Liver (tissue), 2 donors: ENCODE data around the gene SLX9.

Experiments used
- CTCF ChIP-seq: fragments of 150-350 bp; IDR thresholded peaks from 2 replicates; pipeline ENCODE4 v1.5.1; 2017; ENCODE audit warnings: improper control_type of control experiment, low read depth, low read length; ENCODE audit not compliant: missing input control
- YY1 ChIP-seq: IDR thresholded peaks from 2 replicates; pipeline ENCODE4 v1.6.1; 2016; ENCODE audit warnings: antibody characterized with exemption, mild to moderate bottlenecking
- donor health status: healthy.

- TF ChIP-seq CTCF (no peak), YY1 (no peak)
Measured at GRCh38 chr21:44967082-44968047, 27.5 kb downstream of the SLX9 start.
